ENCODE results near the gene RUNX1.

RUNX1 gene

DNA sequence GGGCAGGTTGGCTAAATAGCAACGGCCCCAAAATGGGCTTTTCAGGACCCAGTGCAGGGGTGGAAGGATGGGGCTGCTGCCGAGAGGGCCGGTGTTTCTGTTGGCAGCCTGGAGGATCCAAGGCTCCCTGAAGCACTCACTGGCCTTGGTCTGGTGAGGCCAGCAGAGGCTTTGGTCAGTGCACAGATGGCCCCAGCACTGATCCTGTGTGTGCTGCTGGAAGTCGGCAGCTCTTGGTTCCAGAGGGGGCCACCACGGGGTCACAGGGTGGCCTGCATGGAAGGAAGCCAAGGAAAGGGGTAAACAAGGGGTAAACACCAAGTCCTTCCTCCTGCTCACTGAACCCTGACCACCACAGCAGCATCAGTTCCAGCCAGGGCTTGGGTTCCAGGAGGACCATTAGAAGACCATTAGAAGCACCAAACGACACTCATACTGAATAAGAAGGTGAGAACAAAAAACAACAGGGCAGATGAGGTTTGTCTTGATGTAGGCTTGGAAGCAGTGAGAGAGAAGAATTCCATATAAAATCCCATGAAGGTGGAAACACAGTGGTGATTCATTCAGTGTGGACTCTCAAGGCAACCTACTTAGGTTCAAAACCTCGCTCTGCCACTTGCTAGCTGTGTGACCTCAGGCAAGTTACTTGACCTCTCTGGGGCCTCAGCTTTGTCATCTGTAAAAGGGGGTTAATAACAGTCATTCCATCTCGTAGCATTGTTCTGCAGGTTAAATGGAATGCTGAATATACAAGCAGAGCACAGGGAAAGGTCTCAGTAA is 184.5 kb downstream of the RUNX1 start:
- ATAC-seq, result no peak
- TF ChIP-seq CSDC2 (CRISPR knock-in tag; IDR thresholded peaks at IDR 0.05), result no peak
- TF ChIP-seq ZC3H10 (CRISPR knock-in tag; IDR thresholded peaks at IDR 0.05), result no peak
- TF ChIP-seq SNAI2 (CRISPR knock-in tag; IDR thresholded peaks at IDR 0.05), result no peak
- TF ChIP-seq GLIS3 (CRISPR knock-in tag; IDR thresholded peaks at IDR 0.05), result no peak
- TF ChIP-seq TCF4 (CRISPR knock-in tag; IDR thresholded peaks at IDR 0.05; ENCODE audit: borderline replicate concordance), result no peak
- TF ChIP-seq, protein P1, sequence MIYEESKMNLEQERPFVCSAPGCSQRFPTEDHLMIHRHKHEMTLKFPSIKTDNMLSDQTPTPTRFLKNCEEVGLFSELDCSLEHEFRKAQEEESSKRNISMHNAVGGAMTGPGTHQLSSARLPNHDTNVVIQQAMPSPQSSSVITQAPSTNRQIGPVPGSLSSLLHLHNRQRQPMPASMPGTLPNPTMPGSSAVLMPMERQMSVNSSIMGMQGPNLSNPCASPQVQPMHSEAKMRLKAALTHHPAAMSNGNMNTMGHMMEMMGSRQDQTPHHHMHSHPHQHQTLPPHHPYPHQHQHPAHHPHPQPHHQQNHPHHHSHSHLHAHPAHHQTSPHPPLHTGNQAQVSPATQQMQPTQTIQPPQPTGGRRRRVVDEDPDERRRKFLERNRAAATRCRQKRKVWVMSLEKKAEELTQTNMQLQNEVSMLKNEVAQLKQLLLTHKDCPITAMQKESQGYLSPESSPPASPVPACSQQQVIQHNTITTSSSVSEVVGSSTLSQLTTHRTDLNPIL (CRISPR knock-in tag; IDR thresholded peaks at IDR 0.05; ENCODE audit: low read depth), result no peak

DNA sequence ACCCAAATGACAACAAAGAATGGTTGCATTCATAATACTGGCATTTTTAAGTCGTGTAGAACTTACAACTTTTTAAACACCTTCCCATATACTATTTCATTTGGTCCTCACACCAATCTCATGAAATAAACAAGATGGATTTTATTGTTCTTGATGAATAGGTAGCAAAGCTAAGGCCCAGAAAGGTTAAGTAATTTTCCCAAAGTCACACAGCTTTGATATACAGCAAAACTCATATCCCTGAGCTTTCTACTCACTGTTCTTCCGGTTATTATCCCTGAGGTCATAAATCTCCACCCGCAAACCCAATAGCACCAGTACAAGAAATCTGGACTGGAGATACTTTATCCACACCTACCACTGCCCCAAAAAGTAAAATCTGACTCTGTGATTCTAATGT is 186.2 kb downstream of the RUNX1 start:
- TF ChIP-seq SNAI2 (CRISPR knock-in tag; IDR thresholded peaks at IDR 0.05) (no peak), PPARA (CRISPR knock-in tag; IDR thresholded peaks at IDR 0.05; ENCODE audit: borderline replicate concordance) (no peak), ZFP3 (CRISPR knock-in tag; IDR thresholded peaks at IDR 0.05) (no peak), ZC3H10 (CRISPR knock-in tag; IDR thresholded peaks at IDR 0.05) (no peak), GLIS3 (CRISPR knock-in tag; IDR thresholded peaks at IDR 0.05) (no peak)
- TF ChIP-seq, protein P2, sequence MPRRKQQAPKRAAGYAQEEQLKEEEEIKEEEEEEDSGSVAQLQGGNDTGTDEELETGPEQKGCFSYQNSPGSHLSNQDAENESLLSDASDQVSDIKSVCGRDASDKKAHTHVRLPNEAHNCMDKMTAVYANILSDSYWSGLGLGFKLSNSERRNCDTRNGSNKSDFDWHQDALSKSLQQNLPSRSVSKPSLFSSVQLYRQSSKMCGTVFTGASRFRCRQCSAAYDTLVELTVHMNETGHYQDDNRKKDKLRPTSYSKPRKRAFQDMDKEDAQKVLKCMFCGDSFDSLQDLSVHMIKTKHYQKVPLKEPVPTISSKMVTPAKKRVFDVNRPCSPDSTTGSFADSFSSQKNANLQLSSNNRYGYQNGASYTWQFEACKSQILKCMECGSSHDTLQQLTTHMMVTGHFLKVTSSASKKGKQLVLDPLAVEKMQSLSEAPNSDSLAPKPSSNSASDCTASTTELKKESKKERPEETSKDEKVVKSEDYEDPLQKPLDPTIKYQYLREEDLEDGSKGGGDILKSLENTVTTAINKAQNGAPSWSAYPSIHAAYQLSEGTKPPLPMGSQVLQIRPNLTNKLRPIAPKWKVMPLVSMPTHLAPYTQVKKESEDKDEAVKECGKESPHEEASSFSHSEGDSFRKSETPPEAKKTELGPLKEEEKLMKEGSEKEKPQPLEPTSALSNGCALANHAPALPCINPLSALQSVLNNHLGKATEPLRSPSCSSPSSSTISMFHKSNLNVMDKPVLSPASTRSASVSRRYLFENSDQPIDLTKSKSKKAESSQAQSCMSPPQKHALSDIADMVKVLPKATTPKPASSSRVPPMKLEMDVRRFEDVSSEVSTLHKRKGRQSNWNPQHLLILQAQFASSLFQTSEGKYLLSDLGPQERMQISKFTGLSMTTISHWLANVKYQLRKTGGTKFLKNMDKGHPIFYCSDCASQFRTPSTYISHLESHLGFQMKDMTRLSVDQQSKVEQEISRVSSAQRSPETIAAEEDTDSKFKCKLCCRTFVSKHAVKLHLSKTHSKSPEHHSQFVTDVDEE (CRISPR knock-in tag; IDR thresholded peaks at IDR 0.05), result no peak
- TF ChIP-seq, protein P3, sequence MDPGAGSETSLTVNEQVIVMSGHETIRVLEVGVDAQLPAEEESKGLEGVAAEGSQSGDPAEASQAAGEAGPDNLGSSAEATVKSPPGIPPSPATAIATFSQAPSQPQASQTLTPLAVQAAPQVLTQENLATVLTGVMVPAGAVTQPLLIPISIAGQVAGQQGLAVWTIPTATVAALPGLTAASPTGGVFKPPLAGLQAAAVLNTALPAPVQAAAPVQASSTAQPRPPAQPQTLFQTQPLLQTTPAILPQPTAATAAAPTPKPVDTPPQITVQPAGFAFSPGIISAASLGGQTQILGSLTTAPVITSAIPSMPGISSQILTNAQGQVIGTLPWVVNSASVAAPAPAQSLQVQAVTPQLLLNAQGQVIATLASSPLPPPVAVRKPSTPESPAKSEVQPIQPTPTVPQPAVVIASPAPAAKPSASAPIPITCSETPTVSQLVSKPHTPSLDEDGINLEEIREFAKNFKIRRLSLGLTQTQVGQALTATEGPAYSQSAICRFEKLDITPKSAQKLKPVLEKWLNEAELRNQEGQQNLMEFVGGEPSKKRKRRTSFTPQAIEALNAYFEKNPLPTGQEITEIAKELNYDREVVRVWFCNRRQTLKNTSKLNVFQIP (CRISPR knock-in tag; IDR thresholded peaks at IDR 0.05; ENCODE audit: borderline replicate concordance, low read depth), result no peak
- no peak for ATAC-seq

DNA sequence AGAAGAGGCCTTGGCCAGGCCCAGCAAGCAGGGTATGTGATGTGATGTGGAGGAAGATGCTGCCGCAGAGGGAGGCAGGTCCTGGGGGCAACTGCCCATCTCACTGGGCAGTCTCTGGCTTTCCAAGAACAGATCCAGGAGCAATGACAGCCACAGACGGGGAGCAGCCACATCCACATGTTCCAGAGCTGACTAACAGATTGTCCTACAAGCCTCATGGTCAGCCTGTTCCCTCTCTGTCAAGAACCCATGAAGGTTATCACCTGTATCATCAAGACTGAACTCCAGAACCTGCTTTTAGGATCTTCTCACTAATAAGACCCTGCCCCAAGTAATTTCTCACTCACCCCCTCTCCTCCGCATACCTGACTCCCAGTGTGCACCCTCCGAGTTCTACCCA is 187.8 kb downstream of the RUNX1 start:
- TF ChIP-seq ZNF8 (CRISPR knock-in tag; IDR thresholded peaks at IDR 0.05) (no peak), GLIS3 (CRISPR knock-in tag; IDR thresholded peaks at IDR 0.05) (no peak), ESRRG (CRISPR knock-in tag; IDR thresholded peaks at IDR 0.05) (no peak), SNAI2 (CRISPR knock-in tag; IDR thresholded peaks at IDR 0.05) (no peak), ARNTL (CRISPR knock-in tag; IDR thresholded peaks at IDR 0.05; ENCODE audit: borderline replicate concordance, low read depth) (no peak), ZNF565 (CRISPR knock-in tag; conservative IDR thresholded peaks at IDR 0.05; ENCODE audit: low read depth) (no peak), TOX (CRISPR knock-in tag; IDR thresholded peaks at IDR 0.05; ENCODE audit: borderline replicate concordance) (no peak), CSDC2 (CRISPR knock-in tag; IDR thresholded peaks at IDR 0.05) (no peak), ZC3H10 (CRISPR knock-in tag; IDR thresholded peaks at IDR 0.05) (no peak)
- TF ChIP-seq, protein P3 (CRISPR knock-in tag; IDR thresholded peaks at IDR 0.05; ENCODE audit: borderline replicate concordance, low read depth), result no peak
- TF ChIP-seq, protein P2 (CRISPR knock-in tag; IDR thresholded peaks at IDR 0.05), result no peak
- TF ChIP-seq, protein P1 (CRISPR knock-in tag; IDR thresholded peaks at IDR 0.05; ENCODE audit: low read depth), result no peak
- no peak for ATAC-seq

All from SK-N-SH treated with all-trans-retinoic acid at 6 μM for 48 hours (cell line).